Measurements from ENCODE around the gene RBFOX2. TPM values are rescaled to one million over a fixed set of nuclear protein-coding genes. Genes with fewer than 3 reads are reported as not detected.
A peak's percentile ranks its signal among the peaks of the same experiment; 100 is the strongest.
"Not testable (repeated sequence)": the region's sequence is repeated elsewhere in the genome, so short reads cannot be mapped to it uniquely, and the experiment has no call there.

RBFOX2 gene
- polyA plus RNA-seq, 1 donor, result 190 TPM

DNA sequence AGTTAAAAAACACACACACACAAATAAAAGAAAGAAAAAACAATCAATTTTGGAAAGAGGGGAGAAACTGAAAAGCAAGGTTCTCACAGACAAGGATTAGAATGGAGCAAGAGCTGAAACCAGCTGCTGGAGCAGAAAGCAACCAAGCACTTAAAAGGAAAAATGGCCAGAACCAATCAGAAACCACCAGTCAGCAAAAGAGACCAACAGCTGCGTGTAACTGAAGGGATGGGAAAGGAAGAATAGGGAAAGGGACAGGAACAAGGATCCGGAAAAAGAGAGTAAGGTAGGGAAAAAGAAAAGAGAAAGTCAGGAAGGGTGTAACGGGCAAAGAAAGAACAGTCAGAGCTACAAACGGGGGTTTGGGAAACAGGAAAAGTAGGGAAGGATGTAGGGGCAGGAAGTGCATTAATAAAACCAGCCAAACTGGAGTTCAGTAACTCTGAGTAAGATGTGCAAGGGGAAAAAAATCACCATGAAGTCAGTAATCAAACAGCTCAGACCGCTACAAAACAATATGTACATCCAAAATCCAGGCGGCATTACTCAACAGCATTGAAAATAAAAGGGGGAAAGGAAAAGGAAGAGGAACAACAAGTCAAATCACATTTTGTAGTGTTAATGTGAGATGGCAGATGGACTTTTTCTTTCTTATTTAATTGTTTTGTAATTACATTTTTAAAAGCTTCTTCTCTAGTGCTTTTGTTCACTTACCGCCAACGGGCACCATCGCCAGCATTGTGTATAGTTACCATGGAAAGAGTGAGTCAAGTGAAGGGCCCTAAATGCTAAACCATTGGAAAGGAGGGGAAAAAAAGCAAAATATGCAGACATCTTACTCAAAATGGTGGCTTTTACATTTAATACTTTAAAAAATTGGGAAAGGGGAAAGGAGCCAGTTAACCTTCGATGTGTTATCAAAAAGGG, 261.7 kb downstream of the RBFOX2 start:
- no peak for DNase-seq

- no peak for DNase-seq
Observed at GRCh38 chr22:35761037-35761436, 267.6 kb downstream of the RBFOX2 start.

DNA sequence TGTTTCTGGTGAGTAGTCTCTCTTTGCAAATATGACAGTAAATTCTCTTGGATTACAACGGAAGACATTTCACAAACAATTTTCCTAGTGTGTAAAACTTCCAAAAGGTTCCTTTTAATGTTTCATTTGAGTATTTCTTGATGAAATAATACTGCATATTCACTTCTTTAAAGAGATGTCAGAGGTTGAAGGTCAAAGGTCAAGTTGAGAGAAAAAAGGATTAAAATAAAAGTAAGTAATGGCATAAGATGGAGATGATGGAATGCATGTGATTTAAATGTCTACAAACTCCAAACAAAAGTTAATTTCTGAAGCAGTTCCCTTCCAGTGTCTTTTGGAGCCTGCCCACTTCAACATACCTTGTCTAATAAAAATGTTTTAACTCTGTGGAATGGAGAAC, 270.2 kb downstream of the RBFOX2 start:
- no peak for DNase-seq

- no peak for DNase-seq
Observed at GRCh38 chr22:35756722-35757121, 271.9 kb downstream of the RBFOX2 start.

- DNase-seq, result no peak
Observed at GRCh38 chr22:35754761-35755160, 273.9 kb downstream of the RBFOX2 start.

GRCh38 chr22:35752863-35753189, 275.8 kb downstream of the RBFOX2 start:
- no peak for DNase-seq

GRCh38 chr22:35752006-35752862, 276.4 kb downstream of the RBFOX2 start:
- no peak for DNase-seq

DNA sequence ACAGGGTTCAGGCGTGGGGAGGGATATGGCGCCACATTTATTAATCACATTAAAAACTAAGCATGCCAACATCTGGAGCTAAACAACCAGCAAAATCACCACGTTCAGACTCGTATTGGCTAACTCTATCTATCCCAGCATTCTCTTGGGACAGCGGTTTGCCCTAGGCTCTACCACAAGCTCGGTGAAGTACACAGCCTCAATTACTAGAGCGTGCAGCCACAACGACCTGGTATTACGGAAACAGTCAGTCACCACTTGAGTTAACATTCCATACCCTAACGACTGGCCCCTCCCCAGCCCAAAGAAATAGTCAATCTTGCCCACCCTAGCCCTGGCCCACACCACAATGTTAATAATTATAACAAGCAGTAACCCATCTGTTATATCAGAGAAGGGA, 278.8 kb downstream of the RBFOX2 start:
- no peak for DNase-seq

- no peak for DNase-seq
Observed at GRCh38 chr22:35746946-35747703, 281.5 kb downstream of the RBFOX2 start.

- no peak for DNase-seq
Observed at GRCh38 chr22:35746248-35746647, 282.4 kb downstream of the RBFOX2 start.

DNA sequence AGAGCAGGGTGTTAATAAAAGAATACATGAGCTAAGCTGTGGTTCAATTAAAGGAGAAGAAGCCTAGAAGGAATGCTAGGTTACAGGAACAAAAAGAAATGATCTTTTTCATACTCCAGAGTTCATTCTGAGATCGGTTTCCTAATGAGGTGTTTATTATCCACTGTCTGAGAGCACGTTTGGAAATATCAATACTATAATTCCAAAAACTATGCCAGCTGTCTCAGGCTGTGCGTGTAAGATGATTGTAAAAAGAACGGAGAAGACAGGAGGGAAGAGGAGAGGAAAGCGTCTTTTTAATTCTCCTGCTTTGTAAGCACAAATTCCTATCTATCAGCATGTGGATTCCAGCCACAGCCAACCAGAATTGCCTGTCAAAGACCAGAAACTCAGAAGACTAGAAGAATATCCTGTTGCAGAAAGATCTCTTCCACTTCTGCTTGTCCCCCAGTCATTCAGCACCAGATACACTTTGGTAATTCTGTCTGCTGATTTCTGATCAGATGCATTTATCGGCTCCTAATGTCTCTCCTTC, 285.2 kb downstream of the RBFOX2 start:
- no peak for DNase-seq

DNA sequence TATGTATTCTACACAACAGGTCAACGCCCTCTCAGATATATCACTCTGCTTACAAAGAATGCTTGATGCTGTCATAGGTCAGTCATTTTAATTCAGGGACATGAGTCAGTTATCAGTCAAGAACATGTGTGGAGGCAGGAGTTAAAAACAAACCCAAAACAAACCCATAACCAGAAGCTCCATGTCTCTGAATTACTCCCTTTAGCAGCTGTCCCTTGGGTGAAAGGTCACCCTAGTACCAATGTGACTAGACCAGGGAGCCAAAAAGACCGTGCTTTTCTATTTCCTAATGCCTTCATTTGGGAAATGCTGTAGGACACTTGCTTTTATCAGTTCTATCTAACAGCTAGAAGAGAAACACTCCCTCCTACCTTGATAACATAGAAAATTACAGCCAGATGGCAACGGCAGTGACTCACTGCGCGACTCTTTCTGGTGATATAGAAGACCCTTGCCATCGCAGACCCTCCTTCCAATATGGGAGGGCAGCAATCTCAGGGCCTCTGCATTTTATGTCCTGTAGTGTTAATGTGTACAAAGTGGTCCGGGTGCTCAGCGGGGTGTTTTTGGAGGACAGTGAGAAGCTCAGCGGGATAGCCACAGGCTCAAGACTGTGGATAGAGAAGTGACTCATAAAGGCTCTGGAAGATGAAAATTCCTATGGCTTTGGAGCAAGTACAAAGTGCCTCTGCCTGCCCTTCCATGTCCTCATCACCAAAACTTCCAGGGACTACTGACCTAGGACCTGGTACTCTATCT, 286.1 kb downstream of the RBFOX2 start:
- DNase-seq, result no peak

GRCh38 chr22:35740616-35741015, 288.0 kb downstream of the RBFOX2 start:
- no peak for DNase-seq

- DNase-seq, result no peak
Observed at GRCh38 chr22:35739931-35740380, 288.7 kb downstream of the RBFOX2 start.

DNA sequence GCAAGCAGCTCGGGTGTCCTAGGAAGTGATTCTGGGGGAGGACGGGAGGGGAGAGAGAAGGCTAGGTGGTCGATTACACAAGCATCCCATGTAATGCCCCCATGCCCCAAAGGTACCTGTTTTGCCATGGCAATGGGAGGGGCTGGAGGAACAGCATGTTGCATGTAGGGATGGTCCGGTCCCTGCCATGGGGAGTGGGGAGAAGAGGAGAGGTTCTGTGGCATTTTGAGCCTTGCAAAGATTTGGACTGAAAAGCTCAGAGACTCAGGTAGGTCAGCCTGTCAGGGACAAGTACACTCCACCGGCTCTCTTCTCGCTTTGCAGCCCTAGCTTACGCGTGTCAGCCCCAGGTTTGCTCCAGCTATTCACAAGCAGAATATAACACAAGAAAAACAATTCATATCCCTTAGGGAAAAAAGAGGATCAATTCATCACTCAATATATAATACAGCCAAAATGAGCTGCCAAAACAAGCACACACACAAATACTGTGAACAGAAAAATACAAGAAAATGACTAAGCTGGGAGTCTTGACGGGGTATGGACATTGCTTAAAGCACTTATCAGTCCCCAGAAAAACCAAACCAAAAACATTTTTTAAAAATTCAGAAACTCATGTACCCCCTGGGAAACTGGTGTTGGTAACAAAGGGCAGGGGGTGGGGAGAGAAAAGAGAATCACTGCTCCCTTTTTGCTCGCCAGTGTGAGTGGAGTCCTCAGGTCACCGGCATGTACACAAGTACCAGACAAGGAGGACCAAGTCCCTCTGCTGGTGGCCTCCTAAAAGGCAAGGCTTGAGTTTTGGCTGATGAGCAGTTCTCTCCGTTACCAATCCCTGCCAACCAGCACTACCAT, 289.3 kb downstream of the RBFOX2 start:
- DNase-seq, result no peak

GRCh38 chr22:35737886-35738285, 290.7 kb downstream of the RBFOX2 start:
- not testable (repeated sequence) for DNase-seq

DNA sequence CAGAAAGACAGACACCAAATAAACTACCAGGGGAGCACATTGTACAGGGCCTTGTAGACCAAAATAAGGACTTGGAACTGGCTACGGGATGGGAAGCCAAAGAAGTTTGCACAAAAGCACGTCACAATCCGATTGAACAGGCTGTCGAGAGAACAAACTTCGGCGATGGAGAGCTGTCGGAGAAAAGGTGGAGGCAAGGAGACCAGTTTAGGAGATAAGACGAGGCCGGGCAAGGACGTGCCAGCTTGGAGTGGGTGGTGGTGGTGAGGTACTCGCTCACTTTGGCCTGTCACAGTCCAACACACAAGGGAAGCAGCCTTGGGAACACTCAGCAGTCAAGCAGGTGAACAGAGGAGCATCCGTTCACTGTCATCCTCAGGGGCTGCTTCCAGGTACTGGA, 291.9 kb downstream of the RBFOX2 start:
- DNase-seq, result no peak

GRCh38 chr22:35736166-35736565, 292.5 kb downstream of the RBFOX2 start:
- DNase-seq, result no peak

DNA sequence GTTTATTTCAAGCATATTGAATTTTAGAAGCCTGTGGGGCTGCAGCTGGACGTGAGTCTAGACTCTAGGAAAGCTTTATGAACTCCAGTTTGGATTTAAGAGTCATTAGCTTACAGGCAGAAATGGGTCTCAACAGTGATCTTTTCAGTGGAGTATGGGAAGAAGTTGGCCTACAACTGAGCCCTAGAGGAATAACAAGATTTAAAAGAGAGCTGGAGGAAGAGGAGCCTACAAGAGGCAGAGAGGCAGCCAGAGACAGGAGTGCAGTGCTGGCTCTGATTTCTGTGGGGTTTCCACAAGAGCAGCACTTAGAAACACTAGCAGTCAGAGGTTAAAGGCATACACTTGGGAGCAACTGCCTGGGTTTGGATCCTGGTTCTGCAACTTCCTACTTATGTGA, 293.1 kb downstream of the RBFOX2 start:
- DNase-seq, result peak; percentile 60

DNA sequence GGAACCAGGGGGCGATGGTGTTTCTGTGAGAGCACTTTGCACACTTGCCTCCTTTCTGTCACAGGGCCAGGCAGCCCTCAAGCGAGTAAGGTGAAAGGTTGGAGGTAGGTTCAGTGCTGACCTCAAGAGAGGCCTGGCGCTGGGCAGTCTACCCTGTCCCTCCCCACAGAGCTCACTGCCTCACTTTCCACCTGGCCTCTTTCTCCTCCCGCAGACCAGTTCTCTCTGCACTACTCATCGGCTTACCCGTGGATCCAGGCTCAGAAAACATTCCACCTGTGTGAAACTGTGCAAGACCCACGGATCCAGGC, 294.2 kb downstream of the RBFOX2 start:
- DNase-seq, result no peak
